Right lobe of liver (tissue), 6 donors: Measurements from ENCODE around the gene BMP8A. TPM values are rescaled to one million over a fixed set of nuclear protein-coding genes. Genes with fewer than 3 reads are reported as not detected.

Experiments
- ATAC-seq, 4 donors: fragments of 200-7000 bp; cut with Tn5 transposase; one replicate each; pipeline ENCODE4 v1.9.1; 2020; ENCODE audit warnings: mild to moderate bottlenecking in 4 of 4, moderate library complexity in 4 of 4
- DNase-seq, 3 donors: peaks; one replicate each; pipeline ENCODE4 v3.0.0-alpha.2; 2020
- H3K27ac ChIP-seq, 3 donors: fragments of 200-600 bp; one replicate each; pipeline ENCODE4 v1.8.0; 2022
- H3K27me3 ChIP-seq, 2 donors: fragments of 200-600 bp; one replicate each; pipeline ENCODE4 v1.8.0; 2022
- H3K36me3 ChIP-seq, 4 donors: fragments of 200-600 bp; sonication (generic) in 1 of 4; one replicate each; pipeline versions ENCODE4 v1.5.1 to v1.8.0; 2017 to 2022; ENCODE audit warnings: control low read depth in 1 of 4
- H3K4me1 ChIP-seq, 4 donors: fragments of 200-600 bp; sonication (generic) in 1 of 4; one replicate each; pipeline versions ENCODE4 v1.5.1 to v1.8.0; 2017 to 2022; ENCODE audit warnings: control low read depth in 1 of 4
- H3K4me3 ChIP-seq, 3 donors: fragments of 200-600 bp; one replicate each; pipeline ENCODE4 v1.8.0; 2022
- H3K9me3 ChIP-seq, 4 donors: fragments of 200-600 bp; sonication (generic) in 1 of 4; one replicate each; pipeline versions ENCODE4 v1.5.1 to v1.8.0; 2017 to 2022; ENCODE audit warnings: control low read depth in 1 of 4
- POLR2A ChIP-seq: fragments of 450-650 bp; IDR thresholded peaks from one replicate; pipeline ENCODE4 v1.6.1; 2017; ENCODE audit warnings: antibody characterized with exemption, mild to moderate bottlenecking
- WGBS: methylation state at CpG from one replicate; pipeline ENCODE4 v1.1.6; 2018; ENCODE audit warnings: low coverage, low lambda C conversion rate; ENCODE audit not compliant: insufficient coverage; ENCODE audit errors: missing lambda C conversion rate; 5-methylcytosine and 5-hydroxymethylcytosine counted together
- intact Hi-C, 2 donors: fragments of 100-400 bp; cut with DNase I; formaldehyde crosslinking; loops; one replicate each; pipeline versions ENCODE4 v1.11.2 to v1.14.1; 2022
- total RNA-seq, 6 experiments: library from RNA; depleted of rRNA in 2 of 6; stranded (reverse); fragments of >200 nt in 2 of 6; fragmentation: NEBNext Ultra II Directional in 3 of 6; extraction: Animal tissue kit (Norgen Biotek cat#: 25700) in 3 of 6; gene quantifications; one replicate each; pipeline versions ENCODE4 v1.1.0 to v1.2.4, GENCODE V29; 2016 to 2023
- TF ChIP-seq, protein P1 (sequence below), 4 donors: fragments of 200-600 bp in 3 of 4; fragments of 450-650 bp in 1 of 4; IDR thresholded peaks; one replicate each; pipeline versions ENCODE4 v1.5.1 to v1.8.0; 2016 to 2022; ENCODE audit warnings: antibody characterized with exemption in 4 of 4, mild to moderate bottlenecking in 2 of 4
- donor health status: DM: no; HTN: yes; CAD: no.
- donor health status: DM: no; HTN: no; CAD: no.
- donor health status: DM: no; HTN: no; CAD: no.
- donor health status: DM: no; HTN: yes; CAD: no.
- donor health status: DM: no; HTN: yes; CAD: no.

BMP8A gene
- total RNA-seq, 6 experiments from 2014 or later, result 0.18 to 0.80 TPM; not detected in 4

DNA sequence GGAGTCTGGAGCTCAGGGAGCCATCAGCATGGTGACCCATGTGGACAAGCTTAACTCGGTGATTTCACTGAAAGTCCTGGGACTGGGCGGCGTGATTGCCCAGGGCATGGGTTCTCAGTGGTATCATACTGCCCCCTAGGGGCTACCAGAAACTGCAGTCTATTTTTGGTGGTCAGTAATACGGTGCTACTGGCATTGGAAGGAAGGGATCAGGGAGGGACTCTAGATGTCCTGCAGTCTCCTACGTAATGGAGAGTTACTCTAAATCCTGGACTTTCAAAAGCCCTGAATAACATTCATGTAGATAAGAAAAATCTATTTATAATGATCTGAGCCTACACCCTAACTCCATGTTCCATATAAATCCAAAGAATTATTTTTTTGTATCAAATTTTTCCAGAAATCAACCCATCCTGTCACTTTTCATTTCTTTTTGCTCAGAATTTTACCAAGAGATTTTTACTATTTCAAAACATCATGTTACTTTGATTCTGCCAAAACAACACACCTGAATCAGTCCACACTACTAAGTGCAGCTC is 47.9 kb downstream of the BMP8A start:
- peaks cover 0 to 25% (median 0%) of the 10 kb centered on the region in 4 donors for H3K36me3 ChIP-seq
- intact Hi-C loops, result no loop called here
- no peaks in the 10 kb centered on the region for H3K9me3 ChIP-seq
- H3K27me3 ChIP-seq, result no peaks in the 10 kb centered on the region
- no peak overlapping the region for H3K27ac ChIP-seq
- peaks cover 0 to 6% (median 0%) of the 10 kb centered on the region in 4 donors for H3K4me1 ChIP-seq
- ATAC-seq (peak; percentile 92 to 95 (median 94)), DNase-seq (peak in 2 of 3 donors; percentile 66 to 71)
- WGBS, result 0% methylated on average over 2 of the region's 5 CpGs
- no peak overlapping the region for H3K4me3 ChIP-seq
- TF ChIP-seq POLR2A, result no peak
- TF ChIP-seq, protein P1, sequence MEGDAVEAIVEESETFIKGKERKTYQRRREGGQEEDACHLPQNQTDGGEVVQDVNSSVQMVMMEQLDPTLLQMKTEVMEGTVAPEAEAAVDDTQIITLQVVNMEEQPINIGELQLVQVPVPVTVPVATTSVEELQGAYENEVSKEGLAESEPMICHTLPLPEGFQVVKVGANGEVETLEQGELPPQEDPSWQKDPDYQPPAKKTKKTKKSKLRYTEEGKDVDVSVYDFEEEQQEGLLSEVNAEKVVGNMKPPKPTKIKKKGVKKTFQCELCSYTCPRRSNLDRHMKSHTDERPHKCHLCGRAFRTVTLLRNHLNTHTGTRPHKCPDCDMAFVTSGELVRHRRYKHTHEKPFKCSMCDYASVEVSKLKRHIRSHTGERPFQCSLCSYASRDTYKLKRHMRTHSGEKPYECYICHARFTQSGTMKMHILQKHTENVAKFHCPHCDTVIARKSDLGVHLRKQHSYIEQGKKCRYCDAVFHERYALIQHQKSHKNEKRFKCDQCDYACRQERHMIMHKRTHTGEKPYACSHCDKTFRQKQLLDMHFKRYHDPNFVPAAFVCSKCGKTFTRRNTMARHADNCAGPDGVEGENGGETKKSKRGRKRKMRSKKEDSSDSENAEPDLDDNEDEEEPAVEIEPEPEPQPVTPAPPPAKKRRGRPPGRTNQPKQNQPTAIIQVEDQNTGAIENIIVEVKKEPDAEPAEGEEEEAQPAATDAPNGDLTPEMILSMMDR (IDR thresholded peaks at IDR 0.05), result peak; percentile 80 to 96 (median 94)

DNA sequence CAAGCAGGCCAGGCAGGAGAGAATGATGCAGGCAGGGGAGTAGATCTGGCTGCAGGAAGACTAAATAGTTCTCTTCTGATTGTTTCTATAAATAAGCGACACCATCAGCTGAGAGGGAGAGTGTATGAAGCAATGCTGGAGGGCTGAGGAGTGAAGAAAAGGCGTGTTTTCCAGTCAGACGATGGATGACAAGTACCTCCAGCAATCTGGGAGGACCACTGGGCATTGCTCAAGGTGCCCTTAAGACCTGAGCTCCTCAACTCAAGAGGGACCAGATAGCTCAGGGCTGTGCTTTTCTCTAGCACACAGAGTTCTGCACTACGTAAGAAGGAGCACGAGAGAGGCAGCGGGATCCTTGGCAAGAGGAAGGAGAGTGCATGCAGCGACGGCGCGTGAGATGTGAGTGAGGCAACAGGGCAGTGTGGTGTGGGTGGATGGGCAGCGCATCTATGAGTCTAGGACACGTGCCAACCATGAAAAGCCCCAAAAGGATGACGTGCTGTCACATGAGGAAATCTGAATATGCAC is 49.1 kb downstream of the BMP8A start:
- no peak overlapping the region for H3K4me3 ChIP-seq
- no peaks in the 10 kb centered on the region for H3K27me3 ChIP-seq
- no peaks in the 10 kb centered on the region for H3K9me3 ChIP-seq
- DNase-seq (peak; percentile 60 to 75 (median 71)), ATAC-seq (peak; percentile 53 to 71 (median 62))
- TF ChIP-seq, protein P1 (IDR thresholded peaks at IDR 0.05), result no peak
- H3K27ac ChIP-seq, result no peak overlapping the region
- peaks cover 0 to 6% (median 0%) of the 10 kb centered on the region in 4 donors for H3K4me1 ChIP-seq
- intact Hi-C loops, result no loop called here
- peaks cover 0 to 20% (median 0%) of the 10 kb centered on the region in 4 donors for H3K36me3 ChIP-seq
- WGBS, result 41% methylated on average over 13 of the region's 13 CpGs

DNA sequence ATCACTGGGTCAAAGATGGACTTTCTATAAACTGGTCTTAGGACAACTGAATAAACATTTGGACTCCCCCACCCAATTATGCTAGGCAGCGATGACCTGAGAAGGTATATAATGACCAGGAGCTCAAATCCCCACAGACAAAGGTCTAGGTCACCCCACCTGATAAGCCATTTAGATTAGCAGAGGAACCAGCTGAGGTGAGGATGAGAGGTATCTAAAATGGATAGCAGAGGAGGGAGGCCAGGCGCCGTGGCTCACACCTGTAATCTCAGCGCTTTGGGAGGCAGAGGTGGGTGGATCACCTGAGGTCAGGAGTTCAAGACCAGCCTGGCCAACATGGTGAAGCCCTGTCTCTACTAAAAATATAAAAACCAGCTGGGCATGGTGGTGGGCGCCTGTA is 51.5 kb downstream of the BMP8A start:
- ATAC-seq (no peak), DNase-seq (no peak)
- WGBS, result 98% methylated on average over 4 of the region's 5 CpGs
- peaks cover 0 to 34% (median 0%) of the 10 kb centered on the region in 4 donors for H3K36me3 ChIP-seq
- H3K9me3 ChIP-seq, result no peaks in the 10 kb centered on the region
- intact Hi-C loops, result no loop called here
- no peak overlapping the region for H3K27ac ChIP-seq
- no peak for TF ChIP-seq POLR2A
- TF ChIP-seq, protein P1 (IDR thresholded peaks at IDR 0.05), result no peak
- H3K4me3 ChIP-seq, result no peak overlapping the region
- H3K4me1 ChIP-seq, result peaks cover 0 to 6% (median 0%) of the 10 kb centered on the region in 4 donors
- no peaks in the 10 kb centered on the region for H3K27me3 ChIP-seq

DNA sequence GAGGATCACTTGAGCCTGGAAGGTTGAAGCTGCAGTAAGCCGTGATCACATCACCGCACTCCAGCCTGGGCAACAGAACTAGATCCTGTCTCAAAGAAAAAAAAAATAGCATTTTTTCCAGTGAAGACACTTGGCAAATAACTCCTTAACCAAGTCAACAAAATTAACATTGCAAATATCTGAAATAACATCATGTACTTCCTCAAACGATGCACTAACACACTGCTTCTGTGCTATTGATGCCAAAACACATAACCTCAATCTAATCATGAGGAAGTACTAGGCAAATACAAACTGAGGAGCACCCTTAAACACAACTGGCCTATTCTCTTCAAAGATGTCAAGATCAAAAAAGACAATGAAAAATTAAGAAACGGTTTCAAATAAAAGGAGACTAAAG is 52.9 kb downstream of the BMP8A start:
- no peaks in the 10 kb centered on the region for H3K27me3 ChIP-seq
- peaks cover 0 to 3% (median 0%) of the 10 kb centered on the region in 4 donors for H3K4me1 ChIP-seq
- peaks cover 0 to 40% (median 2%) of the 10 kb centered on the region in 4 donors for H3K36me3 ChIP-seq
- no peak overlapping the region for H3K4me3 ChIP-seq
- 48% methylated on average over 4 of the region's 4 CpGs for WGBS
- DNase-seq (no peak), ATAC-seq (peak; percentile 16 to 33 (median 26))
- TF ChIP-seq POLR2A, result no peak
- TF ChIP-seq, protein P1 (IDR thresholded peaks at IDR 0.05), result no peak
- intact Hi-C loops, result no loop called here
- H3K9me3 ChIP-seq, result no peaks in the 10 kb centered on the region
- no peak overlapping the region for H3K27ac ChIP-seq
